Renal pelvis (tissue), 4 donors: ENCODE measurements around the gene TTN. TPM values are rescaled to one million over a fixed set of nuclear protein-coding genes. Genes with fewer than 3 reads are reported as not detected.
A peak's percentile ranks its signal among the peaks of the same experiment; 100 is the strongest.

Experiments used
- DNase-seq: peaks from one replicate; pipeline ENCODE4 v3.0.0-alpha.2; 2013
- polyA plus RNA-seq, 3 donors: library from polyadenylated mRNA; unstranded; fragments of 120-200 nt; gene quantifications; one replicate each; pipeline ENCODE4 v1.2.1, GENCODE V29; 2013; ENCODE audit not compliant: insufficient read length in 3 of 3

Gene TTN
- polyA plus RNA-seq, 3 donors, result 1.1 to 1.3 (median 1.2) TPM

DNA sequence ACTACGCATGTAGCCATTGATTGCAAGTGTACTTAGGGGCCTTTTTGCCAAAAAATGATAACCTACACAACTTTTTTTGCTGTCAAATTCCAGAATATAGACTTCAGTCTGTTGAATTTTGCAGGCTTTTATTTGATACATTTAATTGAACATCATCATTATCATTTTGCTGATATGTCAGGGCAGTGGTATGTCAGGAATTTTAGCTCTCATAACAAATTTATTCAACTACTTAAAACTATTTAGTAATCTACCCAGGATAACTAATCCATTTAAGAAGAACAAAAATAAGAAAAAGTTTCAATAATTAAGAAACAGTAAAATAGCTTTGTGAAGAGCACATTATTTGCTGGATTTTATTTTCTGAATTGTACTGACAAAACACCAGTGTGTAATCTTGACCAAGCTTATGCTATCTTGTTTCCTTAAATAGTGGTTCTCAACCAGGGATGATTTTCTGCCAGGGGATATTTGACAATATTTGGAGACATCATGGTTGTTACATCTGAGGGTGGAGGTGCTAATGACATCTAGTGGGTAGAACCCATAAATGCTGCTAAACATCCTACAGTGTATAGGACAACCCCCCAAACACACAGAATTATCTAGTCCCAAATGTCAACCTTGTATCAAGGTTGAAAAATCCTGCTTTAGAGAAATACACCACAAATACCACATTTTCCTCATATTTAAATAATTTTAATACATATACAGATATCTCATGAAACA, 12.1 kb upstream of the TTN start:
- DNase-seq, result no peak

DNA sequence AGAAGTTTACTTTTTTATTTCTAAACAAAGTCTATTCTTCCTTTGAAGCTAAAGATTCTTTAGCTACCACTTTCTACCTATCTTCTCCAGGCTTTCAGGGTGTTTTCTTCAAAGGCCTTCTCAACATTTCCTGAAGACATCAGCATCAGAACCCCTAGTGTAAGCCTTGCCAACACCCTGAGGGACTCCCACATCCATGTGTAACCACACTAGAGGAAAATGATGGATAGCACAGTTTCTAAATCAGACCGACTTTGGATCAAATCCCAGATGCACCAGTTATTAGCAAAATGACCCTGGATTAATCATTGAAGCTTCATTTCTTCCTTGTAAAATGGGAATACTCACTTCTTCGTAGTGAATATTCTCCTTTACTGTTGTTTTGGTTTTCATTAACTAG, 4.7 kb upstream of the TTN start:
- DNase-seq, result no peak

DNA sequence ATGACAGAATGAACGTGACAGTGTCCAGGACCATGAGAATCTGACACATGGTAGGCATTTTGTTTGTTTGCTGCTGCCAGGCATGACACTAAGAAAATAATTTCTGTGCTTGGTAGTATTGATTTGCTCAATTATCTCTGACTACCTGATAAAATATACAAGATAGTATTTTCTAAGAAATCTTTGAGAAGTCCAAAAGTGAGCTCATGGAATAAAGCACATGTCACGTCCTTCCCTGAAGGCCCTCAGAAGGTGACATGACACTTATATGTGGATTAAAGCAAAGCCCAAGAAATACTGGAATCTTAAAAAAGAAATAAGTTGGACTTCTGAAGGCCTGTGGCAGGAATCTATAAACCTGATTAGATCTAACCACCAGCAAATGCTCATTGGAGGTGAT, 3.8 kb upstream of the TTN start:
- no peak for DNase-seq

DNA sequence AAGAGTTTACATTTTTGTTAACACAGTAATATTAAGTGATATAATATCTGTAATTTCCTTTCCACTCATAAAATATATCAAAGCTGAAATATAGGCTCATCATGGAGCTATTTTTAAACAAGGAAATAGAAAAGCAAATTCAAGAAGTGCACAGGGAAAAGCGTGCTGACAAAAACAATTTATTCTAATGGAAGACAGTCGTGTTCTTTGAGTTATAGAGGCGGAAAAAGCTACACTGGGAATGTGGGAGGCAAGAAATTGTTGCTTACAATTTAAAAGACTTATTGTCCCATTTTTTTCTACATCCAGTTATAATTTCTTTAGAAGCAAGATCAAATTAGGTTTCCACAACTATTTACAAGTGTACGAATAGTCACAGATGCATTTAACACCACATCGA, 3.2 kb upstream of the TTN start:
- DNase-seq, result no peak

DNA sequence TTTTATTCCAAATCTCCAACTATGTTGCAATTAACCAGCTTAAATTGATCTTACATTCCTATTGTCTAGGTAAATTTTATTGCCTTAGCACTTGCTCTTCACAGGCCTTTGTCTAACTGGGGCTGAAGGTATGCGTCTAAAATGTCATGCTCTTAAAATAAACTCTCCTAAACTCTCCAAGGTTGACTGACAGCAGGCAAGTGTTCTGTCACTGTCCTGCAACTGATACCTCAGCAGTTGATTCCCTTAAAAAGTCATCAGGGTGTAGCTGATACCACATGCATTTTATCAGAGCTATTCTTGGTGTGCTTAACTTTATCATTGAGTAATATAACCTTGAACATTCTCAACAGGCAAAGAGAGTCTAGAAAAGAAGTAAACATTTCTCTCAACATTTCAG, 680 bp downstream of the TTN start:
- DNase-seq, result no peak

DNA sequence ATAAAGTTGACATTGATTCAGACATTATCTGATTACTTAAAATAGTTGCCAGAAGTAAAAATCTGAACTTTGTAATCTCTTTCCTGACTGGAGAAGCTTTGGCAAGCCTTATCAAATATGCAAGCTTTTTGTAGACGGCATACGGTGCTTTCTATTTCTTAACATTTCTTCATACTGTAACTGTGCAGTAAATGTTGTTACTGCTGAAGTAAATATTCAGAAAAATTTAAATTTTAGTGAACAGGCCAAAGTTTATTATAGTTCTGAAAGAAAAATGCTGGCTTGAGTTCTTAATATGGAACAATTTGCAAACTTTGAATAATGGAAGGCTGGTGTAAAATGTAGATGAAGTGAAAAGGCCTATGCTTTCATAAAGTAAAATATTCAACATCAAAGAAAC, 1.8 kb downstream of the TTN start:
- no peak for DNase-seq

DNA sequence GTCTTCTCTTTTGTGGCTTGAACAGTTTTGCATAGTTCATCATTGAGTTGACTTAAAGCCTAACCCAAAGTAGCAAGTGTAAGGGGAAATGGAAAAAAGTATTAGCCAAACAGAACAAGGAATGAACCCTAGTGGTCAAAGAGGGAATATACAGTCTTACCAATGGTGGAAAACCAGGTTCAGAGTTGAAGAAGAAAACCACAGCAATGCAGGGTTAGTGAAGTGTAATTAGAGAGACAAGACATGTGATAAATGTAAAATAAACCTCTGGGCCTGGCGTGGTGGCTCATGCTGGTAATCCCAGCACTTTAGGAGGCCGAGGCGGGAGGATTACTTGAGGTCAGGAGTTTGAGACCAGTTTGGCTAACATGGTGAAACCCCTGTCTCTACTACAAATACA, 2.4 kb downstream of the TTN start:
- DNase-seq, result no peak

DNA sequence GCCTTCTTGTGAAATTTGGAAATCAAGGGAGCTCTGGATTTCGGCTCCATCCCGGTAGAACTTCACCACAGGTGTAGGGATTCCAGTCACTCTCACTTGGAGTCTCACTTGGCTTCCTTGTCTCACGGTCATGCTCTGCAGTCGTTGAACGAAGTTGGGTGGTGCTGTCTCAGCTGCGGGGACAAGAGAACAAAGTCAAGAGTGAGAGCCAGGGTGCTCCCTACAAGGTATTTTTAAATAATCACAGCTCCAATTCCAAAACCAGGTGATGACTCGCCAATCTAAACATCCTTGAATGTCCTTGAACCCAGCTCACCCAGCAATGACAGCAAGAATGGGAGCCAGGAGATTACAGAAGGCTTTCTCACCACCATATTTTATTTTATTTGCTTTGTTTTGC, 6.7 kb downstream of the TTN start:
- no peak for DNase-seq

DNA sequence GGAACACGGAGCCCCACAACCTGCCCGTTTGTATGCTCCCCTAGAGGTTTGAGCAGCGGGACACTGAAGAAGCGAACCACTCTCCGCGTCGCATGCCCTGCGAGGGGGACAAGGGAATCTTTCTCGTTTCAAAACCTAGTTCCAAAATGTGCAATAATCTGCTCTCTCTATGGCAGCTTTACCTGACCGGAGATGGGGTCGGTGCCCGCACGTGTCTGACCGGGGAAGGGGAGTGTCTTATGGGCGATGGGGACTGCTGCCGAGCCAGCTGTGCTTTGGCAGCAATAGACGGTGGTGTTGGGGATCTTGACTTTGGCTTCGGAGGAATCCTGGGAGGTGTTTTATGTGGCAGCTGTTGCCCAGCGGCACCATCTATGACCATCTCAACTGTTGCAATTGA, 7.9 kb downstream of the TTN start:
- no peak for DNase-seq

GRCh38 chr2:178796079-178796677, 11.0 kb downstream of the TTN start:
- DNase-seq, result peak; percentile 14

- no peak for DNase-seq
These were observed 19.3 kb downstream of the TTN start for GRCh38 chr2:178787934-178788333.

DNA sequence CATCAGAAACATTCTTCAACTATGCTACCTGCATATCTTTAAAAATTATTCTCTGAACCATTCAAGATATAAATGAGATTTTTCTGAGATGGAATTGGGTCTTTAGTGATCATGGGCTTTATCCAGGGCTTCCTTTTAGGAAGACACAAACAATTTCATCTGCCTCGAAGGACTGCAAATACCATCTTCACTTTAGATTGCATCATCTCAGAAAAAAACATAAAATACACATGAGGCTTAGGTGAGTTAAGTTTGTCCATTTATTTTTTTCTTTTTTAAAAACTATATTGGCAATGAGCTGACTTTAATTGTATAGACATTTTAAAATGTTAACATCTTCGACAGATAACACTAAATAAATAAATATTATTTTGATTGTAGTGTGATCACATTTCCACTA, 20.1 kb downstream of the TTN start:
- no peak for DNase-seq

- no peak for DNase-seq
These were observed 23.3 kb downstream of the TTN start for GRCh38 chr2:178783889-178784288.

DNA sequence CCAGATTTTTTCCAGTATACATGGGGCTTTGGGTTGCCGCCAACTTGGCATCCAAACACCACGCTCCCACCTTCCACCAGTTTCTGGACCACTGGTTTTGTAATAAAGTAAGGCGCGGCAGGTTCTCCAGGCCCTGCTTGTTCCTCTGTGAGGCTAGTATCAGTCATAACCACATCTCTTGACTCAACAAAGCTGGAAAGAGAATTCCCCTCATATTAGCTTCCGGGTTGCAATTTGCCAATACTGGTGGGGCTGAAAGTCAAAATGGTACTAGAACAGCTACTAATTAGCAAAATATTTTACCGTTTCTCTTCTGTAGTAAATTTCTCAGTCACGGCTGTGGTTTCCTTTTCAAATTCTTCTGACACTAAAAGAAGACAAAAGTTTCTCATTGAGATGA, 25.0 kb downstream of the TTN start:
- no peak for DNase-seq

GRCh38 chr2:178777577-178777976, 29.6 kb downstream of the TTN start:
- DNase-seq, result no peak

- no peak for DNase-seq
These were observed 30.5 kb downstream of the TTN start for GRCh38 chr2:178776751-178777150.

DNA sequence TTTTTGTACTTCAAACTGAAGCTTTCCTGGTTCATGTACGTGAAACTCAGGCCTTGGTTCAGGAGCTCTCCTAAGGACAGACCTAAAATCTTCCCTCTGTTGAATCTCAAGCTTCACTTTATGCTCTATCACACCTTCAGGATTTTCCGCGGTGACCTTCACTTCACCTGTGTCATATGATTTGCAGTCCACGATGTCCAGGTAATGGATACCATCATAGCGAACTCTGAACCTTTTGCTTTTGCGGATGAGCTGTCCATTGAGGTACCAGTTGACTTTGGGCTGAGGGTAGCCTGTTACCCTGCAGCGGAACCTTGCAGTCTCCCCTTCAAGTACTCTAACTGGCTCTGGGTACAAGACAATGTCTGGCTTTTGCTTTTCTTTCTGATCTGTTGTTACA, 31.2 kb downstream of the TTN start:
- DNase-seq, result no peak

DNA sequence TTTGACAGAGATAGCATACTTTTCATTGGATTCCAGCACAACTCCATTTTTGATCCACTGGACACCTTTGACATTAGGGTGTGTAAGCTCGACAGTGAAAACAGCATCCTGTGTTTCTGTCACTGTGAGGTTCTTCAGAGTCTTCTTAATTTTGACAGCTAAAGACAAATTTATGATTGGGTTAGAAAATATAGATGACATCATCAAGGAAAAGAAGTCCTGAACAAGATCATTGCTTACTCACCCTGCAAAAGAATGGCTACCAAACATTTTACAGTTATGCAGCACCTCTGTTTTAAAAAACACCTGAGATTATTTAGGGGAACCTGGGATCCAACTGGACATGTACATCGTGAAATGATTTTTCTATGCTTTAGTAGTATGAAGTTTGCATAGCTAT, 36.7 kb downstream of the TTN start:
- DNase-seq, result no peak

- DNase-seq, result no peak
These were observed 39.8 kb downstream of the TTN start for GRCh38 chr2:178767094-178768060.

DNA sequence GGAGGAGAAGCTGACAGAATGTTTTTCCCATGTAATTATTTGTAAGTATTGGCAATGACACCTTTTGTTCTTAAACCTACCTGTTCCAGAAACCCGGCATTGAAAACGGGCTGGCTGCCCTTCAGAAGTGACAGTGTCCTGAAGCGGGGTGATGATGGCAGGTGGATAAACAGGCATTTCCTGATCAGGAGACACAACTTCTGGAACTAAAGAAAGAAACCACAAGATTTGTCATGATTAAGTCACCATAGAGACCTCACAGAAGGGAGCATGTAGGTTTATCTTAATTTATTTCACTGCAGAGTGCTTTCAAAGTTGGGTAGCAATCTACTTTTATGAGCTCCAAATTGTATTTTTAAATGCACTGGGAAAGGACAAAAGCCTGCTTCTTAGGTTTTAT, 43.1 kb downstream of the TTN start:
- DNase-seq, result no peak

DNA sequence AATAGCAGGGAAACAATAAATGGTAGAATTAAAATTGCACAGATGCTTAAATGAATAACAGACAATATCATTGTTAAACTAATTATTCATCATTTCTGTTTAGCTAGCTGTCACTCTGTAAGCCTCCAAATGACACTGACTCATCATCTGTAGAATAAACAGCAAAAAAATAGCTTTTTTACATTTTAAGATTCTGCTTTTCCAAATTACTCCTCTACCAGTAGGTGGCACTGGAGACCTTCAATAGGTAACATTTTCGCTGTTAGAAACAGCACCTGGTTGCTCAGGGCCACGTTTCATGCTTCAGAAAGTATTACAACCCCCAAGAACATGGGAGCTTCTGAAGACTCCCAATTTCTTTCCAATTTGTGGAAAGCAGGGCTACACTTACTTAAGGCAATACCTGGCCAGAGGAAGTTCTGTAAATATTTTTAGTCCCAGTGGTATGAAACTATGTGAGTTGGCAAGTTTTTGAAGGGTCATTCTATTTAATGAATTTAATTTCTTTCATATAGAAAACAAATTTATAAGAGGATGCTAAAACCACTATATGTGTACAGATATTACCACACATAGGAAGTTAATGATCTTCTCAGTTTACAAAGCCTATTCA, 45.4 kb downstream of the TTN start:
- DNase-seq, result peak; percentile 35

GRCh38 chr2:178756843-178757242, 50.4 kb downstream of the TTN start:
- no peak for DNase-seq

DNA sequence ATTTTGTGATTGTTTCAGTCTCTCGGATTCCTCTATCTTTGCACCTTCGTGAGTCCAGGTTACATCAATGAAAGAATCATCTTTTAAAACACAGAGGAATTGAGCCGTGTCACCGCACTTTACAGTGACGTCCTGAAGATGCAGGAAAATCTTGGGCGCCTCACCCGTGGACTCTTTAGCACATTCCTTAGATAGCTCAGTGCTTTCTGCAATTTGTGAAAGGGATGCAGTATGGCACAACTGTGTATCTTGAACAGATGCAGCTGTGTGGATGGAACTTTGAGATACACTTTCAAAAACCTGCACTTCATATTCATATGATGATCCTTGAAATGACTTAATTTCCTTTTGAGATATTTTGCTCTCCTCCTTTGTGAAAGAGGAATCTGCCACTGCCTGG, 50.9 kb downstream of the TTN start:
- no peak for DNase-seq
